Liver (tissue), 9 donors: ENCODE results near the gene GPR25. TPM values are rescaled to one million over a fixed set of nuclear protein-coding genes. Genes with fewer than 3 reads are reported as not detected.

Experiments used
- DNase-seq: peaks from one replicate; pipeline ENCODE4 v3.0.0-alpha.2; 2017; ENCODE audit warnings: low spot score
- H3K27ac ChIP-seq, 2 donors: one replicate each; pipeline ENCODE4 v1.7.0; 2013; ENCODE audit warnings: inconsistent platforms in 2 of 2, low read length in 2 of 2, control low read depth in 1 of 2, low read depth in 1 of 2, mild to moderate bottlenecking in 1 of 2
- H3K27me3 ChIP-seq, 4 donors: one replicate each; pipeline versions ENCODE4 v1.6.1 to v1.7.0; 2013; ENCODE audit warnings: low read length in 3 of 4, inconsistent platforms in 1 of 4, mild to moderate bottlenecking in 1 of 4, moderate library complexity in 1 of 4; ENCODE audit not compliant: control insufficient read depth in 4 of 4, insufficient read depth in 4 of 4
- H3K36me3 ChIP-seq, 4 donors: one replicate each; pipeline versions ENCODE4 v1.6.1 to v1.7.0; 2013; ENCODE audit warnings: low read length in 3 of 4, mild to moderate bottlenecking in 3 of 4, low read depth in 1 of 4, moderate library complexity in 1 of 4; ENCODE audit not compliant: control insufficient read depth in 4 of 4, insufficient read depth in 3 of 4
- H3K4me1 ChIP-seq, 4 donors: one replicate each; pipeline versions ENCODE4 v1.6.1 to v1.7.0; 2013; ENCODE audit warnings: low read length in 3 of 4, mild to moderate bottlenecking in 3 of 4, moderate library complexity in 1 of 4; ENCODE audit not compliant: control insufficient read depth in 4 of 4, insufficient read depth in 4 of 4
- H3K4me3 ChIP-seq, 3 donors: one replicate each; pipeline versions ENCODE4 v1.6.1 to v1.7.0; 2013; ENCODE audit warnings: low read length in 3 of 3, control low read depth in 1 of 3, low read depth in 1 of 3, mild to moderate bottlenecking in 1 of 3
- H3K9ac ChIP-seq, 2 donors: one replicate each; pipeline ENCODE4 v1.7.0; 2013; ENCODE audit warnings: low read length in 2 of 2, mild to moderate bottlenecking in 2 of 2, moderate library complexity in 2 of 2, control low read depth in 1 of 2, low read depth in 1 of 2
- H3K9me3 ChIP-seq, 4 donors: one replicate each; pipeline versions ENCODE4 v1.6.1 to v1.7.0; 2013; ENCODE audit warnings: low read length in 3 of 4; ENCODE audit not compliant: control insufficient read depth in 4 of 4
- CTCF ChIP-seq: fragments of 150-350 bp; IDR thresholded peaks from 2 replicates; pipeline ENCODE4 v1.5.1; 2017; ENCODE audit warnings: improper control_type of control experiment, low read depth, low read length; ENCODE audit not compliant: missing input control
- EGR1 ChIP-seq, 2 donors: IDR thresholded peaks; 2 replicates each; pipeline ENCODE4 v1.6.1; 2016 to 2018; ENCODE audit warnings: antibody characterized with exemption in 2 of 2, low read depth in 2 of 2
- FOXA1 ChIP-seq: IDR thresholded peaks from 2 replicates; pipeline ENCODE4 v1.6.1; 2016; ENCODE audit warnings: antibody characterized with exemption
- FOXA2 ChIP-seq: IDR thresholded peaks from 2 replicates; pipeline ENCODE4 v1.6.1; 2016; ENCODE audit warnings: antibody characterized with exemption
- HNF4A ChIP-seq, 2 donors: conservative IDR thresholded peaks; 2 replicates each; pipeline ENCODE4 v1.6.1; 2016; ENCODE audit warnings: antibody characterized with exemption in 2 of 2, mild to moderate bottlenecking in 2 of 2
- MAX ChIP-seq: IDR thresholded peaks from 2 replicates; pipeline ENCODE4 v1.6.1; 2016; ENCODE audit warnings: antibody characterized with exemption
- REST ChIP-seq: IDR thresholded peaks from 2 replicates; pipeline ENCODE4 v1.6.1; 2016; ENCODE audit warnings: antibody characterized with exemption, mild to moderate bottlenecking
- RXRA ChIP-seq, 2 donors: IDR thresholded peaks; 2 replicates each; pipeline ENCODE4 v1.6.1; 2017 to 2018; ENCODE audit warnings: antibody characterized with exemption in 2 of 2, mild to moderate bottlenecking in 1 of 2
- SP1 ChIP-seq: IDR thresholded peaks from 2 replicates; pipeline ENCODE4 v1.6.1; 2018; ENCODE audit warnings: antibody characterized with exemption, mild to moderate bottlenecking
- TAF1 ChIP-seq: conservative IDR thresholded peaks from 2 replicates; pipeline ENCODE4 v1.6.1; 2016; ENCODE audit warnings: antibody characterized with exemption, mild to moderate bottlenecking
- WGBS: extraction: QIAGEN DNeasy Blood & Tissue Kit; methylation state at CpG from one replicate; pipeline ENCODE4 v1.1.7; 2013; 5-methylcytosine and 5-hydroxymethylcytosine counted together
- polyA plus RNA-seq, 2 donors: library from polyadenylated mRNA; stranded (reverse) in 1 of 2; unstranded in 1 of 2; fragments of 200-250 nt in 1 of 2; fragments of >200 nt in 1 of 2; fragmentation: Nextera tagmentation in 1 of 2; extraction: Ambion mirVana in 1 of 2; gene quantifications; one replicate each; pipeline versions ENCODE4 v1.2.1 to v1.2.3, GENCODE V29; 2013 to 2015
- total RNA-seq, 2 donors: library from RNA; depleted of rRNA; stranded (reverse); fragments of >200 nt; gene quantifications; one replicate each; pipeline ENCODE4 v1.2.3, GENCODE V29; 2014
- TF ChIP-seq, protein P1 (sequence below): IDR thresholded peaks from 2 replicates; pipeline ENCODE4 v1.6.1; 2016; ENCODE audit warnings: antibody characterized with exemption
- TF ChIP-seq, protein P2 (sequence below): IDR thresholded peaks from 2 replicates; pipeline ENCODE4 v1.6.1; 2016; ENCODE audit warnings: antibody characterized with exemption
- donor health status: healthy.
- donor health status: healthy.
- donor health status: healthy.
- donor health status: healthy.
- donor health status: healthy.

GPR25 gene
- total and polyA plus RNA-seq, 4 donors = 0.08 to 0.13 TPM; not detected in 2

DNA sequence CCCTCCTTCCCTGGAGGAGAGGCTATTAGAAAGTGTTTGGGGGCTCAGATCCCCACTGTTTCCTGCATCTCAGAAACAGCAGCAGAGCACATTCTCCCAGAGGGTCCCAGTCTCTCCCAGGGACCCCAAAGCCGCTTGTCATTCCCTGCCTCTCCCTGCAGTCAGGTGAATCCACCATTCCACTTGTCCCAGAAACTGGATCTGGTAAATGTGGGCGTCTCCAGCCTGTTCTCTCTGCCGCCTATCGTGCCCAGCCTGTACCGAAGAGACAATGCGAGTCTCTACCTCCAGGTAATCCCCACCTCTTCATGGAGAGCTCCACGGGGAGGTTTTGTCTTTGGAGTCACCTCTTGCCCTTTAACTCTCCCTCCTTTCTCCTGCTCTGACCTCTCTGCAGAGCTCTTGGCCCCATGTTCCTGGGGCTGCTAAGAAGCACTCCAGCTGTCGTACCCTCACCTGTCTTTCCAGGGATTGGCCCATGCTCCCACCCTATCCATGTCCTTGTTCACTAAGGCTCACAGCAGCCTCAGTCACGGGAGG, 48.9 kb downstream of the GPR25 start:
- no peak overlapping the region for H3K4me3 ChIP-seq
- H3K9ac ChIP-seq = no peak overlapping the region
- WGBS = 88% methylated on average over 9 of the region's 9 CpGs
- no peaks in the 10 kb centered on the region for H3K9me3 ChIP-seq
- no peaks in the 10 kb centered on the region for H3K4me1 ChIP-seq
- no peaks in the 10 kb centered on the region for H3K36me3 ChIP-seq
- H3K27ac ChIP-seq = no peak overlapping the region
- H3K27me3 ChIP-seq = no peaks in the 10 kb centered on the region
- no peak for TF ChIP-seq HNF4A (conservative IDR thresholded peaks at IDR 0.05)
- TF ChIP-seq, protein P1, sequence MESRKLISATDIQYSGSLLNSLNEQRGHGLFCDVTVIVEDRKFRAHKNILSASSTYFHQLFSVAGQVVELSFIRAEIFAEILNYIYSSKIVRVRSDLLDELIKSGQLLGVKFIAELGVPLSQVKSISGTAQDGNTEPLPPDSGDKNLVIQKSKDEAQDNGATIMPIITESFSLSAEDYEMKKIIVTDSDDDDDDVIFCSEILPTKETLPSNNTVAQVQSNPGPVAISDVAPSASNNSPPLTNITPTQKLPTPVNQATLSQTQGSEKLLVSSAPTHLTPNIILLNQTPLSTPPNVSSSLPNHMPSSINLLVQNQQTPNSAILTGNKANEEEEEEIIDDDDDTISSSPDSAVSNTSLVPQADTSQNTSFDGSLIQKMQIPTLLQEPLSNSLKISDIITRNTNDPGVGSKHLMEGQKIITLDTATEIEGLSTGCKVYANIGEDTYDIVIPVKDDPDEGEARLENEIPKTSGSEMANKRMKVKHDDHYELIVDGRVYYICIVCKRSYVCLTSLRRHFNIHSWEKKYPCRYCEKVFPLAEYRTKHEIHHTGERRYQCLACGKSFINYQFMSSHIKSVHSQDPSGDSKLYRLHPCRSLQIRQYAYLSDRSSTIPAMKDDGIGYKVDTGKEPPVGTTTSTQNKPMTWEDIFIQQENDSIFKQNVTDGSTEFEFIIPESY = no peak
- no peak for TF ChIP-seq FOXA1
- TF ChIP-seq CTCF = no peak
- no peak for TF ChIP-seq RXRA (IDR thresholded peaks at IDR 0.05)
- no peak for TF ChIP-seq TAF1
- no peak for TF ChIP-seq REST
- TF ChIP-seq, protein P2, sequence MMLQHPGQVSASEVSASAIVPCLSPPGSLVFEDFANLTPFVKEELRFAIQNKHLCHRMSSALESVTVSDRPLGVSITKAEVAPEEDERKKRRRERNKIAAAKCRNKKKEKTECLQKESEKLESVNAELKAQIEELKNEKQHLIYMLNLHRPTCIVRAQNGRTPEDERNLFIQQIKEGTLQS = no peak
- TF ChIP-seq EGR1 (IDR thresholded peaks at IDR 0.05; ENCODE audit: low read depth in 2 of 2) = no peak
- TF ChIP-seq SP1 = no peak
- no peak for DNase-seq

- H3K9ac ChIP-seq = no peak overlapping the region
- no peak for DNase-seq
- H3K27ac ChIP-seq = no peak overlapping the region
- no peak overlapping the region for H3K4me3 ChIP-seq
- no peaks in the 10 kb centered on the region for H3K27me3 ChIP-seq
- 81% methylated on average over 2 of the region's 2 CpGs for WGBS
- H3K4me1 ChIP-seq = no peaks in the 10 kb centered on the region
- no peak for TF ChIP-seq CTCF
- no peak for TF ChIP-seq FOXA1
- TF ChIP-seq, protein P1 = no peak
- TF ChIP-seq MAX = no peak
- TF ChIP-seq FOXA2 = no peak
- TF ChIP-seq EGR1 (IDR thresholded peaks at IDR 0.05; ENCODE audit: low read depth in 2 of 2) = no peak
- no peak for TF ChIP-seq TAF1
- TF ChIP-seq RXRA (IDR thresholded peaks at IDR 0.05) = no peak
- TF ChIP-seq REST = no peak
- H3K9me3 ChIP-seq = no peaks in the 10 kb centered on the region
- H3K36me3 ChIP-seq = no peaks in the 10 kb centered on the region
Measured at GRCh38 chr1:200922406-200922805, 49.6 kb downstream of the GPR25 start.
